Kidney (tissue), 14 donors: Measurements from ENCODE around the gene JAZF1. TPM values are rescaled to one million over a fixed set of nuclear protein-coding genes. Genes with fewer than 3 reads are reported as not detected.

Source experiments
- DNase-seq, 5 donors: peaks; one replicate each; pipeline ENCODE4 v3.0.0-alpha.2; 2013 to 2020
- FAIRE-seq: peaks from 2 replicates; lab custom pipeline; 2012; peaks lifted over from hg19 to GRCh38; lab: Jason Lieb, UNC
- H3K27ac ChIP-seq, 2 donors: one replicate each; pipeline ENCODE4 v1.7.0; 2013; ENCODE audit warnings: low read depth in 2 of 2, low read length in 2 of 2, inconsistent platforms in 1 of 2
- H3K27me3 ChIP-seq: one replicate; pipeline ENCODE4 v1.7.1; 2013; ENCODE audit warnings: low read length, inconsistent platforms; ENCODE audit not compliant: control insufficient read depth, insufficient read depth
- H3K36me3 ChIP-seq, 3 donors: one replicate each; pipeline versions ENCODE4 v1.7.0 to v1.7.1; 2013; ENCODE audit warnings: low read length in 3 of 3, control low read depth in 1 of 3, inconsistent platforms in 1 of 3; ENCODE audit not compliant: insufficient read depth in 3 of 3, control insufficient read depth in 2 of 3
- H3K4me1 ChIP-seq, 3 donors: one replicate each; pipeline versions ENCODE4 v1.7.0 to v1.7.1; 2013; ENCODE audit warnings: low read length in 3 of 3, inconsistent platforms in 1 of 3, low read depth in 1 of 3; ENCODE audit not compliant: control insufficient read depth in 2 of 3, insufficient read depth in 2 of 3
- H3K4me3 ChIP-seq, 3 donors: one replicate each; pipeline versions ENCODE4 v1.7.0 to v1.8.1; 2013; ENCODE audit warnings: low read length in 3 of 3, control low read depth in 1 of 3, inconsistent platforms in 1 of 3
- H3K9ac ChIP-seq, 3 donors: one replicate each; pipeline versions ENCODE4 v1.7.0 to v1.7.1; 2013; ENCODE audit warnings: low read length in 3 of 3, control low read depth in 1 of 3, inconsistent platforms in 1 of 3
- H3K9me3 ChIP-seq, 3 donors: one replicate each; pipeline versions ENCODE4 v1.7.0 to v1.7.1; 2013; ENCODE audit warnings: low read length in 3 of 3, control low read depth in 1 of 3, inconsistent platforms in 1 of 3; ENCODE audit not compliant: control insufficient read depth in 2 of 3, insufficient read depth in 1 of 3
- intact Hi-C: fragments of 100-400 bp; cut with DNase I; formaldehyde crosslinking; loops from one replicate; pipeline ENCODE4 v1.11.1; 2022
- polyA plus RNA-seq: library from polyadenylated mRNA; stranded (reverse); fragments of 350-450 nt; fragmentation: Illumina TruSeq; extraction: RNeasy Lipid Tissue Mini Kit (QIAGEN cat#74804); gene quantifications from one replicate; pipeline ENCODE4 v1.2.3, GENCODE V29; 2014; ENCODE audit warnings: low read depth, low replicate concordance; ENCODE audit not compliant: insufficient read depth
- total RNA-seq: library from RNA; stranded (reverse); fragmentation: NEBNext Ultra II Directional; extraction: Animal tissue kit (Norgen Biotek cat#: 25700); gene quantifications from one replicate; pipeline ENCODE4 v1.2.1, GENCODE V29; 2021
- TF ChIP-seq, protein P1 (sequence below): IDR thresholded peaks from 3 replicates; pipeline ENCODE4 v1.5.1; 2012; ENCODE audit warnings: mild to moderate bottlenecking, moderate library complexity, borderline replicate concordance; ENCODE audit not compliant: insufficient read depth; ENCODE audit errors: extremely low read depth
- donor health status: control.
- donor health status: control.
- donor health status: control.
- donor health status: control.
- donor health status: control.
- donor health status: DM: yes; HTN: yes; CAD: no.
- donor health status: Normal renal cell carcinoma (clear cell type).

Gene JAZF1
- total and polyA plus RNA-seq, 2 donors from 2014 or later: 5.7 to 13.1 TPM

DNA sequence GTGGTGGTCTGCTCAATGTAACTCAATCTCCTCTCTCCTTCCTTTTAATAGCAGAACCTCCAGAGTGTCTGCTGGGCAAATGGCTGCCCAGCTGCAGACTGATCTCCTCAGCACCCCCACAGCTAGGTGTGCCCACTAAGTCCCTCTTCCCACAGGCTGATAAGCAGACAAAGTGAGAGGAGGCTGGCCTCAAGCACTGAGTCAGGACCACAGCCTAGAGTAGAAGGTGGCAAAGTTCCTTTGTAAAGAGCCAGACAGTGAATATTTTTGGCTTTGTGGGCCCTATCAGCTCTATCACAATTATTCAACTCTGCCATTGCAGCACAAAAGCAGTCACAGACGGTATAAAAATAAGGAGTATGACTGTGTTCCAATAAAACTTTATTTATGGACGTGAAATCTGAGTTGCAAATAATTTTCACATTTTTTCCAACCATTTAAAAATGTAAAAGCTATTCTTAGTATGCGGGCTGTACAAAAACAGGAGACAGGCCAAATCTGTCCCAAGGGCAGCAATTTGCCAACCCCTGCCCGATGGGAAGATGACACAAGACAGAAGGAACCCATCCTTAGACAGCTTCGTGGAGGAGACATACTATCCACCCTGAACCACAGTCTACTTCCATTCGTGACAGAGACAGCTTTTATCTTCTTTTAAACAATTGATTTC, 23.4 kb downstream of the JAZF1 start:
- FAIRE-seq: no peak

DNA sequence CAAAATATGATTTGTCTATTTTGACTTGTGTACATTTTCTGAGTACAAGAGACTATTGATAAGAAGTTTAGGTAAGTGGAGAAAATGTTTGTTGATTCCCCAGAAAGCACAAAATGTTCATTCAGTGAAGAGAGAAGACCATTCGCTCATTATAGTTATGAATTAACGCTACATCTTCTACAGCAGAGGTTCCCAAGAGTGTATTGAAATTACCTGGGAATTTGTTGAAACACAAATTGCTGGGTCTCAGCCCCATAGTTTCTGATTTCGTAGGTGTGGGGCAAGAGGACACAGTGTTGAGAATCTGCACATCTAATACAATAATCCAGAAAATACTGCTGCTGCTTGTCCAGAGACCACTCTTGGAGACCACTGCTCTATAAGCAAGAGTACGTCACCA, 24.2 kb downstream of the JAZF1 start:
- H3K27ac ChIP-seq: no peak overlapping the region

More for the DNA sequence above, 23.4 kb downstream of the JAZF1 start:
- Histone ChIP-seq H3K36me3 (no peaks in the 10 kb centered on the region), H3K27ac (no peak overlapping the region), H3K4me1 (no peaks in the 10 kb centered on the region), H3K9me3 (no peaks in the 10 kb centered on the region), H3K9ac (no peak overlapping the region), H3K4me3 (no peak overlapping the region), H3K27me3 (no peaks in the 10 kb centered on the region)
- no peak for DNase-seq
- TF ChIP-seq, protein P1, sequence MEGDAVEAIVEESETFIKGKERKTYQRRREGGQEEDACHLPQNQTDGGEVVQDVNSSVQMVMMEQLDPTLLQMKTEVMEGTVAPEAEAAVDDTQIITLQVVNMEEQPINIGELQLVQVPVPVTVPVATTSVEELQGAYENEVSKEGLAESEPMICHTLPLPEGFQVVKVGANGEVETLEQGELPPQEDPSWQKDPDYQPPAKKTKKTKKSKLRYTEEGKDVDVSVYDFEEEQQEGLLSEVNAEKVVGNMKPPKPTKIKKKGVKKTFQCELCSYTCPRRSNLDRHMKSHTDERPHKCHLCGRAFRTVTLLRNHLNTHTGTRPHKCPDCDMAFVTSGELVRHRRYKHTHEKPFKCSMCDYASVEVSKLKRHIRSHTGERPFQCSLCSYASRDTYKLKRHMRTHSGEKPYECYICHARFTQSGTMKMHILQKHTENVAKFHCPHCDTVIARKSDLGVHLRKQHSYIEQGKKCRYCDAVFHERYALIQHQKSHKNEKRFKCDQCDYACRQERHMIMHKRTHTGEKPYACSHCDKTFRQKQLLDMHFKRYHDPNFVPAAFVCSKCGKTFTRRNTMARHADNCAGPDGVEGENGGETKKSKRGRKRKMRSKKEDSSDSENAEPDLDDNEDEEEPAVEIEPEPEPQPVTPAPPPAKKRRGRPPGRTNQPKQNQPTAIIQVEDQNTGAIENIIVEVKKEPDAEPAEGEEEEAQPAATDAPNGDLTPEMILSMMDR: no peak
- intact Hi-C loops: no loop called here

DNA sequence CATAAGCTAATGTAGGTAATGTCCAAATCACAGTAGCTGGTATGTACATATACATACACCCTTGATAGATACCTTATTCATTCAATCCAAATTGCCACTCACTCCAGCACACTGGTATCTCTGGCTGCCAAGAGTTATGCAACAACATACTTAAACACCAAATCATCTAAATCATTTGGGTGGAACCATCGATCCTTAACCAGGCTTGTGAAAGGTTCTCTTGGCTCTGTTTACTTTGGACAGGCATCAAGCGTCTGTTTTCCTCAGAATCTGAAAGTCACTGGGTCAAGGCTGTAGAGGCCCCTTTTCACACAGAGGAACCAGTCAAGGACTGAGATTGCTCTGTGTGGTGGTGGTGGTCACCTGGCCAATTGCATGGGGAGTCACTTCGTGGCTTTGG, 24.6 kb downstream of the JAZF1 start:
- H3K27ac ChIP-seq: no peak overlapping the region
- no peak overlapping the region for H3K4me3 ChIP-seq
- H3K9ac ChIP-seq: no peak overlapping the region
- FAIRE-seq (no peak), DNase-seq (no peak)
- H3K9me3 ChIP-seq: no peaks in the 10 kb centered on the region
- no peaks in the 10 kb centered on the region for H3K27me3 ChIP-seq
- H3K4me1 ChIP-seq: no peaks in the 10 kb centered on the region
- TF ChIP-seq, protein P1: no peak
- no peaks in the 10 kb centered on the region for H3K36me3 ChIP-seq
- intact Hi-C loops: no loop called here

More for the DNA sequence above, 24.2 kb downstream of the JAZF1 start:
- no peaks in the 10 kb centered on the region for H3K36me3 ChIP-seq
- no peak for FAIRE-seq
- no peaks in the 10 kb centered on the region for H3K9me3 ChIP-seq
- intact Hi-C loops: no loop called here
- H3K27me3 ChIP-seq: no peaks in the 10 kb centered on the region
- no peaks in the 10 kb centered on the region for H3K4me1 ChIP-seq
- no peak for DNase-seq
- TF ChIP-seq, protein P1: no peak
- H3K9ac ChIP-seq: no peak overlapping the region
- no peak overlapping the region for H3K4me3 ChIP-seq
